Fibroblast of lung (primary cell): ENCODE results near the gene HNRNPA2B1.

Source experiments
- EZH2 ChIP-seq: IDR thresholded peaks from 2 replicates; pipeline ENCODE4 v1.5.1; 2012; ENCODE audit warnings: low read length, control low read depth, mild to moderate bottlenecking; ENCODE audit errors: missing control alignments
- TF ChIP-seq, protein P1 (sequence below), 2 donors: IDR thresholded peaks in 1 of 2; conservative IDR thresholded peaks in 1 of 2; 1 replicate in 1 of 2; 2 replicates in 1 of 2; pipeline ENCODE4 v1.5.1; 2011 to 2012; ENCODE audit warnings: low read length in 2 of 2, control low read depth in 1 of 2, inconsistent platforms in 1 of 2, low read depth in 1 of 2, mild to moderate bottlenecking in 1 of 2

DNA sequence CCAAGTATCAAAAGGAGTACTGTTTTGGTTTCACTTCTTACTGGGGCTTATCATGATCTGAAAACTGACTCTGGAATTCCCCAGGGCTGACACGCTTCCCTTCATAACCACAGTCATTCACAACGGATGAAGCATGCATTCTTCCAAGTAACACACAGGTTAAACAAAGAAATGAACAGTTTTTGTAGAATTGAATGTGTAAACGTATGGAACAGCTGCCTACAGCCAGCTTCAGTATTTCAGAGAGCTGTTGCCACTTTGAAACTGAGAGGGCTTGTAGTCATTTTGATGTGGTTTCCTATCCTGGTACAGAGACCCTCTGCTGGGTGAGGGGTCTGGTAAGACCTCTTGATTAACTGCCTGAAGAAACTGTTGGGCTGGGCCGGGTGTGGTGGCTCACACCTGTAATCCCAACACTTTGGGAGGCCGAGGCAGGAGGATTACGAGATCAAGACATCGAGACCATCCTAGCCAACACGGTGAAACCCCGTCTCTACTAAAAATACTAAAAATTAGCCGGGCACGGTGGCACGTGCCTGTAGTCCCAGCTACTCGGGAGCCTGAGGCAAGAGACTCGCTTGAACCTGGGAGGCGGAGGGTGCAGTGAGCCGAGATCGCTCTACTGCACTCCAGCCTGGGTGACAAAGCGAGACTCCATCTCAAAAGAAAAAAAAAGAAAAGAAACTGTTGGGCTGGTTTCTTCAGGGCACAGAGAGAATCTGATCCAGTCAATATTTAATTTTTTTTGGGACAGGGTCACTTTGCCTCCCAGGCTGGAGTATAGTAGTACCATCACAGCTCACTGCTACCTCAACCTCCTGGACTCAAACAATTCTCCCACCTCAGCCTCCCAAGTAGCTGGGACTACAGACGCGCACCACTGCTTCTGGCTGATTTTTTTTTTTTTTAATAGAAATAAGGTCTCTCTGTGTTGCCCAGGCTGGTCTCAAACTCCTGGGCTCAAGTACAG, 43.8 kb downstream of the HNRNPA2B1 start:
- TF ChIP-seq, protein P1, sequence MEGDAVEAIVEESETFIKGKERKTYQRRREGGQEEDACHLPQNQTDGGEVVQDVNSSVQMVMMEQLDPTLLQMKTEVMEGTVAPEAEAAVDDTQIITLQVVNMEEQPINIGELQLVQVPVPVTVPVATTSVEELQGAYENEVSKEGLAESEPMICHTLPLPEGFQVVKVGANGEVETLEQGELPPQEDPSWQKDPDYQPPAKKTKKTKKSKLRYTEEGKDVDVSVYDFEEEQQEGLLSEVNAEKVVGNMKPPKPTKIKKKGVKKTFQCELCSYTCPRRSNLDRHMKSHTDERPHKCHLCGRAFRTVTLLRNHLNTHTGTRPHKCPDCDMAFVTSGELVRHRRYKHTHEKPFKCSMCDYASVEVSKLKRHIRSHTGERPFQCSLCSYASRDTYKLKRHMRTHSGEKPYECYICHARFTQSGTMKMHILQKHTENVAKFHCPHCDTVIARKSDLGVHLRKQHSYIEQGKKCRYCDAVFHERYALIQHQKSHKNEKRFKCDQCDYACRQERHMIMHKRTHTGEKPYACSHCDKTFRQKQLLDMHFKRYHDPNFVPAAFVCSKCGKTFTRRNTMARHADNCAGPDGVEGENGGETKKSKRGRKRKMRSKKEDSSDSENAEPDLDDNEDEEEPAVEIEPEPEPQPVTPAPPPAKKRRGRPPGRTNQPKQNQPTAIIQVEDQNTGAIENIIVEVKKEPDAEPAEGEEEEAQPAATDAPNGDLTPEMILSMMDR (conservative IDR thresholded peaks at IDR 0.05 in 1 of 2, IDR thresholded peaks at IDR 0.05 in 1 of 2; ENCODE audit: low read depth in 1 of 2, low read length in 2 of 2) = no peak
- no peak for TF ChIP-seq EZH2
